ENCODE data around the gene ATP6V0E1. TPM values are rescaled to one million over a fixed set of nuclear protein-coding genes. Genes with fewer than 3 reads are reported as not detected.
"Not testable (repeated sequence)": the region's sequence is repeated elsewhere in the genome, so short reads cannot be mapped to it uniquely, and the experiment has no call there.

Gene ATP6V0E1
- total RNA-seq, 1 experiment from 2014 or later = 572 TPM

DNA sequence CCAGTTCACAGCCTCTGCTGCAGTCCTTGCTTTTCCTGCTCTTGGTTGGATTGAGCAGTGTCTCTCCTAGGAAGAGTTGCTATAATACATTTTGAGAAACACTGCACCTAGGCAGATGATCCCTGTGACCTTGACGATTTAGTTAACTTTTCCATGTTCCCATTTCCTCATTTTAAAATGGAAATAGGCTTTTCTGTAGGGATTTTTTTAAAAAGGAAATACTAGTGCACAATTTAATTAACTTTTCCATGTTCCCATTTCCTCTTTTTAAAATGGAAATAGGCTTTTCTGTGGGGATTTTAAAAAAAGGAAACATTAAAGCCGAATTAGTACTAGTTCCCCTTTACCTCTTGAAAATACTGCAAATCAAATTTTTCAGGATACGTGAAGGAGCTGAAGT, 4.7 kb downstream of the ATP6V0E1 start:
- in situ Hi-C loops (cut with HindIII; ENCODE audit: low pct_unique_long_range_greater_than_20kb, low sequenced_read_pairs) = no loop called here

DNA sequence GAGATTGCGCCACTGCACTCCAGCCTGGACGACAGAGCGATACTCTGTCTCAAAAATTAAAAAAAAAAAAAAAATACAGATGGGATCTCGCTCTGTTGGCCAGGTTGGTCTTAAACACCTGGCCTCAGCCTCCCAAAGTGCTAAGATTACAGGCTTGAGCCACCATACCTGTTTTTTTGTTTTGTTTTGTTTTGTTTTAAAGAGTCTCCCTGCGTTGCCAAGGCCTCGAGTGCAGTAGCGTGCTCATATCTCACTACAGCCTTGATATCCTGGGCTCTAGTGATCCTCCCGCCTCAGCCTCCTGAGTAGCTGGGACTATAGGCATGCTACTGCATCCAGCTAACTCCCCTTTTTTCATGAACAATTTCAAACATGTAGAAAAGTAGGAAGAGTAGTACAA, 7.2 kb downstream of the ATP6V0E1 start:
- in situ Hi-C loops (cut with HindIII; ENCODE audit: low pct_unique_long_range_greater_than_20kb, low sequenced_read_pairs) = no loop called here
- no peak for DNase-seq (ENCODE audit: low read depth)

More for the DNA sequence above, 4.7 kb downstream of the ATP6V0E1 start:
- no peak for DNase-seq (ENCODE audit: low read depth)

DNA sequence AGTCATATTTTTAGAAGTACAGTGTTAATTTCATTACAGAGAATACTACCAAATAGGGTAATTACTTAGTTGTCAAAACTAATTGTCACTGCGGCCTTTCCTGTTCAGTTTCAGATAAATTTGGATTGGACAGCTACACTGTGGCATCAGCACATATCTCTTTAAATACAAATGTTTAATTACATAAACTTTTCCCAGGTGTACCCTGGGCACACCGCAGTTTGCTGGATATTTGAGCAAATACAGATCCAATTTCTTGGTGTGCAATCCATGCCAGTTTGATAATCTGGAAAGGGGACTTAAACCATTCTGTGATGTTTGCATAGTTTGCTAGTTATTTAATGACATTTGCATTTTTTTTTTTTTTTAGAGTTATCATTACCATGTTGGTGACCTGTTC, 10.8 kb downstream of the ATP6V0E1 start:
- in situ Hi-C loops (cut with HindIII; ENCODE audit: low pct_unique_long_range_greater_than_20kb, low sequenced_read_pairs) = no loop called here
- DNase-seq (ENCODE audit: low read depth) = no peak

DNA sequence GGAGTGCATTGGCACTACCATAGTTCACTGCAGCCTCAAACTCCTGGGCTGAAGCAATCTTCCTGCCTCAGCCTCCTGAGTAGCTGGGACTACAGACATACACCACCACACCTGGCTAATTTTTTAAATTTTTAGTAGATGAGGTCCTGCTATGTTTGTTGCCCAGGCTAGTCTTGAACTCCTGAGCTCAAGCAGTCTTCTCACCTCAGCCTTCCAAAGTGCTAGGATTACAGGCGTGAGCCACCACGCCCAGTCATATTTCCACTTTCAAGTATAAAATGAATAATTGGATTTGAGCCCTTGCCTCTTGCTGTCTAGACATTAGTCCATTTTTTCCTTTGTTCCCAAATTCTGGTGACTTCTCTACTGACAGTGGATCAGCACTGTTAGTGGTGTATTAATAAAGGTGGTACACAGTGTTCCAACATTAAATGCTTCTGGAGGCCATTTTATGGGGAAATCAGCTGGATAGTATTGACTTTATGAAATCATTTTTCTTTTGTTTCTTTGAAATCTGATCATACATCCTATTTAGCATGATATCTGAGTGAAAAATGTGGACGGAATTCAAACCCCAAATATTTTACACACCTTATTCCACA, 15.9 kb downstream of the ATP6V0E1 start:
- in situ Hi-C loops (cut with HindIII; ENCODE audit: low pct_unique_long_range_greater_than_20kb, low sequenced_read_pairs) = no loop called here

DNA sequence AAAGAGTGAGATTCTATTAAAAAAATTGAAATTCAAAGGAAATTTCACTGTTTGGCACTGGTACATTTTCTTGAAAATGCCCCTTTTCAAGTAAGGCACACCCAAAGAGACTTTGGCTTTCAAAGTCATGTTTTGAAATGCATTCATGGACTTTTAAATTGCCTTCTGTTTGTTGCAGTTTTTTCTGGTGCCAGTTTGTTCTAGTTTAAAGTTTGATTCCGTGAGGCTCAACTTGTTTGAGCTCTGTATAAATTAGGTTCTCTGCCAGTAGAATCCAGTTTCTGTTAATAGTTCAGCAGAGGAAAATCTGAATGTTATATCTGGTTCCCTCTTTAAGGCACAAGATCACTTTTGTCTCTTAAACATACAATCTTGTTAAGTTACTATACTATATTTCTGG, 16.4 kb downstream of the ATP6V0E1 start:
- DNase-seq (ENCODE audit: low read depth) = no peak
- in situ Hi-C loops (cut with HindIII; ENCODE audit: low pct_unique_long_range_greater_than_20kb, low sequenced_read_pairs) = no loop called here

More for the DNA sequence above, 15.9 kb downstream of the ATP6V0E1 start:
- DNase-seq (ENCODE audit: low read depth) = no peak

DNA sequence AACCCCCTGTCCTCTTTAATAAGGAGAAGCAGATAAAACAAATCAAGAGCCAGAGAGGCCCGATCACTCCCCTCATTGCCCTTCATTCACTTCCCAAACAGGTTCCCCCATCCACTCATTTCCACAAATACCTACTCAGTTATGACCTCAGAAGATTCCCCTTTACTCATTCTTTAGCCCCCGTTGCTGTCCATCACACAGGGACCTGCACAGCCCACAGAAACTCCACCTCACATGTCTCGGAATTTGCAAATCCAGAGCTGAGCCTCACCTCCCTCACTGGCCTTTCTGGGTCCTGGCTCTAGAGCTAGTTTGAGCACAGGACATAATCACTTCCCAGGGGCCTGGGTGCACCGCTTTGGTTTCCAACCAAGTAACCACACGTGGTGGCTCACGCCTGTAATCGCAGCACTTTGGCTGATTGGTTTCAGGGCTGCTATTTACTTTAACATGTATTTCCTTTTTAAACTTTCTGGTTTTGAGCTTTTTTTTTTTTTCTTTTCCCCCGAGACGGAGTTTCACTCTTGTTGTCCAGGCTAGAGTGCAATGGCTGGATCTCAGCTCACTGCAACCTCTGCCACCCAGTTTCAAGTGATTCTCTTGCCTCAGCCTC, 17.8 kb downstream of the ATP6V0E1 start:
- DNase-seq (ENCODE audit: low read depth) = no peak
- in situ Hi-C loops (cut with HindIII; ENCODE audit: low pct_unique_long_range_greater_than_20kb, low sequenced_read_pairs) = no loop called here

DNA sequence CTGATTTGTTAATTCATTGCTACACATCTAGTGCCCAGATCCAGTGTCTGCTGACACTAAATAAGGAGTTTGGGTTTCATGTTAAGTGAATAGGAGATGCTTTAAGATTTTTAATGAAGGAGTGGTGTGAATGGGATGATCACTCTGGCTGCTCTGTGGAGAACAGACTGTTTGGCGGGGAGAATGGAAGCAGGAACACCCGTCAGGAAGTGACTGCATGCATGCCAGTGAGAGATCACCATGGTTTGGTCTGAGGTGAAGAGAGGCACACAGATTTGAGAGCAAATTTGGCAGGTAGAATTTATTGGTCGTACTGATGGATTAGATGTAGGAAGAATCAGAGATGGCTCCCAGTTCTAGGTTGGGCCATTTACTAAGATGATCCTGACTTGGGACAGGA, 19.8 kb downstream of the ATP6V0E1 start:
- in situ Hi-C loops (cut with HindIII; ENCODE audit: low pct_unique_long_range_greater_than_20kb, low sequenced_read_pairs) = no loop called here
- no peak for DNase-seq (ENCODE audit: low read depth)

DNA sequence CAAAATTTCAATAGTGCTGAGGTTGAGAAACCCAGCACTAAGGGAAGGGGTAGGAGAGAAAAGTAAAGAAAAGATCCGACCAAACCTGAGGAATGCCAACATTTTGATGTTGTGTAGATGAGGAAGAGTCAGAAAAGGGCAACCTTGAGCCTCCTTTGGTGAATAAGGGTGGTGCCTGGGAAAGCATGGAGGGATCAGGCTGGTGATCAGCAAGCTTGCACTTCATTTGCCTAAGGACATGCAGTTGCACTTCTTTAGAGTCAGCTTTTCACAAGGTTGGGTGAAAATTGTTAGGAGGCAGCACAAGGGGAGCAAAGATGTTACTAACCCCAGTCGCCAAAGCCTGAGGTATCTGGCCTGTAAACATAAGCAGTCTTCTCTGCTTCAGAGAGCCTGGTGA, 20.4 kb downstream of the ATP6V0E1 start:
- in situ Hi-C loops (cut with HindIII; ENCODE audit: low pct_unique_long_range_greater_than_20kb, low sequenced_read_pairs) = no loop called here

DNA sequence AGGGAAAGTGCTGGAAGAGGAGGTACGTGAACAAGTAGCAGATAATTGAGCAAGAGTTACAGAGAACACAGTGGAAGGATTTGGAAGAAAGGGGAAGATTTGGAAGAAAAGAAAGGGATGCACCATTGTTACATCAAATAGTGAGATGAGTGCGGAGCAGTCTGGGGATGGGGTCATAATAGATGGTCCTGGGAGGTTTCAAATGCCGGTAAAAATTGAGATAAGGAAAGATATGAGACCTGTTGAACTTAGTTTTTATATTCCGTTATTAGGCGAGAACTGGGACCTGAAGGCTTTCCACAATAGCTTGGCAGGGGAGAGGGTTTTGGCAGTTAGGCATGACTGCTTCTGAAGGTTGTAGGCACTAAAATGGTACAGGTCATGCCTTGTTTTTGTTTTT, 20.9 kb downstream of the ATP6V0E1 start:
- in situ Hi-C loops (cut with HindIII; ENCODE audit: low pct_unique_long_range_greater_than_20kb, low sequenced_read_pairs) = no loop called here
- no peak for DNase-seq (ENCODE audit: low read depth)

More for the DNA sequence above, 20.4 kb downstream of the ATP6V0E1 start:
- DNase-seq (ENCODE audit: low read depth) = no peak

DNA sequence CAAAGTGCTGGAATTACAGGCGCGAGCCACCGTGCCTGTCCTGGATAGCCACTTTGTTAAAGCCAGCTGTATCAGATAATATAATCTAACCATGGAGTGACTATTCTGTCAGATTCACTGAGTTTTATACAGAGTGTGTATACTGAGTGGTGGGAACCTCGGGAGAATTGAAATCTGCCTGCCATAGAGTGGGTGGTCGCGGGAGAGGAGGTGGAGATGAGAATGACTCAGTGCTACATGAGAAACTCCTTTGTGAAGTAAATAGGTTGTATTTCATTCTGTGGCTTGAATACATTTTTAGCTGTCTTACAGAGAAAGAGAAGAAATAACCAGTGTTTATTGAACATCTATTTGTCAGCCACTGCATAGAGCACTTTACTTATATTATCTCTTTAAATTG, 26.4 kb downstream of the ATP6V0E1 start:
- no peak for DNase-seq (ENCODE audit: low read depth)
- in situ Hi-C loops (cut with HindIII; ENCODE audit: low pct_unique_long_range_greater_than_20kb, low sequenced_read_pairs) = no loop called here

DNA sequence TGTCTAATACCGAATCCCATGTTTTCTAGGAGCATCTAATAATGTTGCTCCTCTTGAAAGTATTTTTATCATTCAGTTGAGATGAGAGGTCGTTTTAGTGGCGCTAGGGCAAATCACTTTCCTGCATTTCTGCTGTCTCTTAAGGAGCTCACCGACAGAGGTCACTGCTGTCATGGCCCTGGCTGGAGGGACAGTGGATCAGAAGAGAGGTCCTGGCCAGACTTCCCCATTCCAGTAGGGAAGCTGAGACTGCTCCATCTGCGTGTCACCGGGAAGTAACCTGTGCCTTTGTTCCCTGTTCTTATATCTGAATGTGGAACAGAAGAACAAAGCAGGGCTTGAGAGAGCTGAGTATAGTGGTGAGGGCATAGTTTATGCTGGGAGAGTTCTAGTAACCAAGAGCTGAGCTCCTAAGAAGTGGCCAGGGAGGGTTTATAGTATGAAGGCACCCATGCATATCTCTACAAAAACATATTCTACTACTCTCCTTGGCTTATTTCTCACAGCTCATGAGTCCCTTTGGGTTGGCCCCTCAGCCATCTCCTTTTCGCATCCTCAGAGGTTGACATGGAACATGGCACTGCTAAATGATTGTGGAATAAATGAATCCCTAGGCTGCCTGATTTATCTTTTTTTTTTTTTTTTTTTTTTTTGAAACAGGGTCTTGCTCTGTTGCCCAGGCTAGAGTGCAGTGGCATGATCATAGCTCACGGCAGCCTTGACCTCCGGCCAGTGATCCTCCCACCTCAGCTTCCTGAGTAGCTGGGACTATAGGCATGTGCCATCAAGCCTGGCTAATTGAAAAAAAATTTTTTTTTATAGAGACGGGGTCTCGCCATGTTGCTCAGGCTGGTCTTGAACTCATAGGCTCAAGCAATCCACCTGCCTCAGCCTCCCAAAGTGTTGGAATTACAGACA, 27.2 kb downstream of the ATP6V0E1 start:
- in situ Hi-C loops (cut with HindIII; ENCODE audit: low pct_unique_long_range_greater_than_20kb, low sequenced_read_pairs) = no loop called here
- DNase-seq (ENCODE audit: low read depth) = peak; percentile 72

DNA sequence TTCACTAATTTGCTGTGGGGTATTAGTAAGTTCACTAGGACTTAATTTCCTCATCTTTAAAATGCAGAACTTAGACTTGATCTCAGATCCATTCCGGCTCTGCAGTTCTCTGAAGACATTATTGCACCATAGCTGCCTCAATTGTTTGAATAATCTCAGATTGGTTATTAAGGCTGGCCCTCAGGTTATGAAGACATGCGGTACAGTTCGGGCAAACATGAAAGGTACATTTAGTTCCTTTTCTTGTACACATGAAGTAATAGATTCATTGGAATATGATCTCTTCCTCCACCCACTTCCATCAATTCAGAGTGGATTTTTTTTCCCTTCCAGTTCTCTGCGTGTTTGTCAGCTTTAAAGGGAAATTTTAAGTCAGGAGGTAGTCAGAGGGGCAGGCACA, 28.0 kb downstream of the ATP6V0E1 start:
- no peak for DNase-seq (ENCODE audit: low read depth)
- in situ Hi-C loops (cut with HindIII; ENCODE audit: low pct_unique_long_range_greater_than_20kb, low sequenced_read_pairs) = no loop called here

DNA sequence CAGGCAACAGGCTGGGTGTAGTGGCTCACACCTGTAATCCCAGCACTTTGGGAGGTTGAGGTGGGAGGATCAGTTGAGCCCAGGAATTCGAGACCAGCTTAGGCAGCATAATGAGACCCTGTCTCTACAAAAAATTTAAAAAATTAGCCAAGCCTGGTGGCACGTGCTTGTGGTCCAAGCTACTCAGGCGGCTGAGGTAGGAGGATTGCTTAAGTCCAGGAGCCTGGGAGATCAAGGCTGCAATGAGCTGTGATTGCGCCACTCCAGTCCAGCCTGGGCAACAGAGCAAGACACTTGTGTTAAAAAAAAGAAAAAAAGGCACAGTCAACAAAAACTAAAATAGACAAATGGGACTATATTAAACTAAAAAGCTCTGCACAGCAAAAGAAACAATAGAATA, 29.3 kb downstream of the ATP6V0E1 start:
- no peak for DNase-seq (ENCODE audit: low read depth)
- in situ Hi-C loops (cut with HindIII; ENCODE audit: low pct_unique_long_range_greater_than_20kb, low sequenced_read_pairs) = no loop called here

DNA sequence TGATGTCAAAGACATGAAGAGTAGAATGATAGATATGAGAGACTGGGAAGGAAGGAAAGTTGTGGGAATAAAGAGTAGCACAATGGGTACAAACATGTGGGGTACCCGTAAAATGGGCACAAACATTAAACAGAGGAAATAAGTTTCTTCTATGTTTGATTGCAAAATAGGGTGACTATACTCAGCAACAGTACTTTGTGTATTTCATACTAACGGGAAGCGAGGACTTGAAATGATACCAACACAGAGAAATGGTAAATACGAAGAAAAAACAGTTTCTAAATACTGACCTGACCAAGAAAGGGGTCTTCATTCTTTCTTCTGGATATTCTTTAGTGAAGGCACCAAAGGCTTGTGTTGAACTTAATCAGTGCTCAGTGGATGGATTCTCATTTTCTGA, 31.1 kb downstream of the ATP6V0E1 start:
- in situ Hi-C loops (cut with HindIII; ENCODE audit: low pct_unique_long_range_greater_than_20kb, low sequenced_read_pairs) = no loop called here

DNA sequence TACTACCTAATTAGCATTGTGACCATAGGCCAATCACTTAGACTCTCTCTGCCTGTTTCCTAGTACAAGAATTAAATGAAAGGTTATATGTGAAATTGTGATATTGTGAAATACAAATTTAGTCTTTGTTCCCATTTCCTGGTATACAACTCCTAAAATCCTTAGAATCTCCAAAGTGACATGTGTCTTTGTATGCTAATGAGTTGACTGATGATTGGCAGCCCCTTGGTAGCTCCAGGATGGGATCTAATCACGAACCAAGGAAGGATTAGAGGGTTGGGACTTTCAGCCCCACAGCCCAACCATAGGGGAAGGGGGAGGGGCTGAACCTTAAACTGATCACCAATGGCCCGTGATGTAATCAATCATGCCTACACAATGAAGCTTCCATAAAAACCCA, 31.6 kb downstream of the ATP6V0E1 start:
- no peak for DNase-seq (ENCODE audit: low read depth)
- in situ Hi-C loops (cut with HindIII; ENCODE audit: low pct_unique_long_range_greater_than_20kb, low sequenced_read_pairs) = no loop called here

More for the DNA sequence above, 31.1 kb downstream of the ATP6V0E1 start:
- no peak for DNase-seq (ENCODE audit: low read depth)

DNA sequence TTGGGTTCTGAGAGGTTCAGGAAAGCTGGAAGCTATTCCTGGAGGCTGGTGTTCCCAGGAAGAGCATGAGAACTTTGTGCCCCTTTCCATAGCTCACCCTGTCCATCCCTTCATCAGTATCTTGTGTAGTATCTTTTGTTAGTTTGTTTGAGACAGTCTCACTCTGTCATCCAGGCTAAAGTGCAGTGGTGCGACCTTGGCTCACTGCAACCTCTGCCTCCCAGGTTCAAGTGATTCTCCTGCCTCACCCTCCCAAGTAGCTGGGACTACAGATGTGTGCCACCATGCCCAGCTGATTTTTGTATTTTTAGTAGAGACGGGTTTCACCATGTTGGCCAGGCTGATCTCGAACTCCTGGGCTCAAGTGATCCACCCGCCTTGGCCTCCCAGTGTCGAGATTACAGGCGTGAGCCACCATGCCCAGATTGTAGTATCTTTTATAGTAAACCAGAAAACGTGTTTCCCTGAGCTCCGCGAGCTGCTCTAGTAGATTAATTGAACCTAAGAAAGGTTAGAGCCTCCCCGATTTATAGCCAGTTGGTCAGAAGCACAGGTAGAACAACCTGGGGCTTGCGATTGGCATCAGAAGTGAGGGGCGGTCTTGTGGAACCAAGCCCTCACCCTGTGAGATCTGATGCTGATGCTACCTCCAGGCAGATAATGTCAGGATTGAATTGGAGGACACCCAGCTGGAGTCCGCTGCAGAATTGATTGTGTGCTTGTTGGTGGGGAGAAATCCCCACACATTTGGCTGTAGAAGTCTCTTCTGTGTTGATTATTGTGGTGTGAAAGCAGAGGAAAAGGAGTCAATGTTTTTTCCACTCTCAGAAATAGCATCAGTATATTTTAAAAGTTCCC, 32.3 kb downstream of the ATP6V0E1 start:
- in situ Hi-C loops (cut with HindIII; ENCODE audit: low pct_unique_long_range_greater_than_20kb, low sequenced_read_pairs) = no loop called here
- no peak for DNase-seq (ENCODE audit: low read depth)

DNA sequence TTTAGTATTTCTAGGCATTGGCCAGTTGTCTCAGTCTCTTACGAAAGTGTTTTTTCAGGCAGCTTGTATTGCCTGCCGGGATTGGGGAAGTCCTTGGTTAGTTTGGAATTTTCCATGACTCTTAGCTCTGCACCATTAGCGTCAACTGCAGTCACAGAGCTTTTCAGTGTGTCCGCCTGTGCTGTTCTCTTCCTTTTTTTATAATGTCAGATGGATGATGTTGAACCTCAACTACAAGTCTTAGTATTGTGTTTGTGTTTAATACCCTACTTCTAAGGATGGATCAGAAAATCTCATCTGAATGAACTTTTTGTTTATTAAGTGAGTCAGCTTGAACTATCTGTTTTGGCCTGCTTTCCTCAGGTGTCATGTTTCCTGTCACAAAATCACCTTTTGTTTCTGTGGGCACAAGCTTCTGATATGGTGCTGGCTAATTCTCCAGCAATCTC, 33.1 kb downstream of the ATP6V0E1 start:
- in situ Hi-C loops (cut with HindIII; ENCODE audit: low pct_unique_long_range_greater_than_20kb, low sequenced_read_pairs) = no loop called here
- peak; percentile 83 for DNase-seq (ENCODE audit: low read depth)

DNA sequence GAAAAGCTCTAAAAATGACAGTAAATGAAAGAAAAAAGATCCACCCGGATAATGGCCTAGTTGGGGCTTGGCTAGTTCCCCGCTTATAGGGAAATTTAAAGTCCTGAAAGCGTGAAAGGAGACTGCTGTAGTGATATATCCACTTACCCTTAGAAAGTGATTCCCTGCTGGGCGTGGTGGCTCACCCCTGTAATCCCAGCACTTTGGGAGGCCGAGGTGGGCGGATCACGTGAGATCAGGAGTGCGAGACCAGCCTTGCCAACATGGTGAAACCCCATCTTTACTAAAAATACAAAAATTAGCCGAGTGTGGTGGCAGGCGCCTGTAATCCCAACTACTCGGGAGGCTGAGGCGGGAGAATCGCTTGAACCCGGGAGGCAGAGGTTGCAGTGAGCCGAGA, 33.5 kb downstream of the ATP6V0E1 start:
- DNase-seq (ENCODE audit: low read depth); in situ Hi-C loops (cut with HindIII; ENCODE audit: low pct_unique_long_range_greater_than_20kb, low sequenced_read_pairs): not testable (repeated sequence)

All from Caki2 (cell line).